HT1080 (cell line): ENCODE measurements around the gene HMGCS1. TPM values are rescaled to one million over a fixed set of nuclear protein-coding genes. Genes with fewer than 3 reads are reported as not detected.
"Not testable (repeated sequence)": the region's sequence is repeated elsewhere in the genome, so short reads cannot be mapped to it uniquely, and the experiment has no call there.

ENCODE experiments used
- DNase-seq: peaks from one replicate; pipeline ENCODE4 v3.0.0-alpha.2; 2015; ENCODE audit warnings: low read depth
- polyA plus RNA-seq, 2 experiments: library from polyadenylated mRNA; depleted of rRNA; stranded (reverse); fragments of >200 nt; gene quantifications; 2 replicates each; pipeline ENCODE4 v1.2.3, GENCODE V29; 2015
- total RNA-seq: library from RNA; depleted of rRNA; stranded (reverse); fragments of >200 nt; shearing (Covaris generic); gene quantifications from 2 replicates; pipeline ENCODE4 v1.2.3, GENCODE V29; 2014; rRNA removed

The HMGCS1 gene
- total RNA-seq: 71.6 and 114 TPM in 2 replicates
- 47.6 and 51.9 TPM in 2 replicates for polyA plus RNA-seq (2015; cell fraction: cytosol; rRNA removed)
- 127 and 154 TPM in 2 replicates for polyA plus RNA-seq (2015; cell fraction: nucleus; rRNA removed)

- DNase-seq: peak; percentile 100
Measured at GRCh38 chr5:43313035-43313853, at the start of gene HMGCS1. TSS of gene HMGCS1 (minus strand) at chr5:43313412. CDS start at chr5:43298965, 14,447 bp downstream.

- no peak for DNase-seq
Measured at GRCh38 chr5:43358726-43359125, 45.5 kb upstream of the HMGCS1 start.

GRCh38 chr5:43358301-43358700 lies 45.1 kb upstream of the HMGCS1 start:
- no peak for DNase-seq

GRCh38 chr5:43357878-43358281 lies 44.7 kb upstream of the HMGCS1 start:
- no peak for DNase-seq

GRCh38 chr5:43357067-43357466 lies 43.9 kb upstream of the HMGCS1 start:
- DNase-seq: no peak

- no peak for DNase-seq
Measured at GRCh38 chr5:43354774-43355173, 41.6 kb upstream of the HMGCS1 start.

- no peak for DNase-seq
Measured at GRCh38 chr5:43353668-43354067, 40.5 kb upstream of the HMGCS1 start.

- DNase-seq: no peak
Measured at GRCh38 chr5:43352915-43353314, 39.7 kb upstream of the HMGCS1 start.

- no peak for DNase-seq
Measured at GRCh38 chr5:43352131-43352530, 38.9 kb upstream of the HMGCS1 start.

- DNase-seq: no peak
Measured at GRCh38 chr5:43348861-43349363, 35.7 kb upstream of the HMGCS1 start.

- no peak for DNase-seq
Measured at GRCh38 chr5:43348207-43348606, 35.0 kb upstream of the HMGCS1 start.

GRCh38 chr5:43338862-43339261 lies 25.6 kb upstream of the HMGCS1 start:
- DNase-seq: no peak

GRCh38 chr5:43336159-43336558 lies 22.9 kb upstream of the HMGCS1 start:
- peak; percentile 85 for DNase-seq

- peak; percentile 43 for DNase-seq
Measured at GRCh38 chr5:43335681-43336080, 22.5 kb upstream of the HMGCS1 start.

GRCh38 chr5:43332401-43332800 lies 19.2 kb upstream of the HMGCS1 start:
- DNase-seq: peak; percentile 27

GRCh38 chr5:43325624-43326023 lies 12.4 kb upstream of the HMGCS1 start:
- DNase-seq: not testable (repeated sequence)

GRCh38 chr5:43323488-43323887 lies 10.3 kb upstream of the HMGCS1 start:
- not testable (repeated sequence) for DNase-seq

GRCh38 chr5:43320846-43321245 lies 7.6 kb upstream of the HMGCS1 start:
- DNase-seq: no peak

GRCh38 chr5:43316421-43316820 lies 3.2 kb upstream of the HMGCS1 start:
- no peak for DNase-seq

GRCh38 chr5:43315682-43316081 lies 2.5 kb upstream of the HMGCS1 start:
- no peak for DNase-seq

GRCh38 chr5:43315263-43315662 lies 2.1 kb upstream of the HMGCS1 start:
- peak; percentile 88 for DNase-seq

GRCh38 chr5:43314724-43315123 lies 1.5 kb upstream of the HMGCS1 start:
- DNase-seq: no peak
